Brain microvascular endothelial cell (primary cell): ENCODE data around the gene UTP3.
"Not testable (repeated sequence)": the region's sequence is repeated elsewhere in the genome, so short reads cannot be mapped to it uniquely, and the experiment has no call there.

ENCODE experiments used
- DNase-seq: peaks from one replicate; pipeline ENCODE4 v3.0.0-alpha.2; 2020
- H3K27ac ChIP-seq: fragments of 250-450 bp; sonication (Bioruptor Pico); 2 replicates; pipeline ENCODE4 v1.5.1; 2020; ENCODE audit warnings: mild to moderate bottlenecking, moderate library complexity
- H3K27me3 ChIP-seq: fragments of 250-450 bp; sonication (Bioruptor Pico); replicated peaks from 2 replicates; pipeline ENCODE4 v1.5.1; 2020; ENCODE audit warnings: mild to moderate bottlenecking
- H3K36me3 ChIP-seq: fragments of 250-450 bp; sonication (Bioruptor Pico); replicated peaks from 2 replicates; pipeline ENCODE4 v1.5.1; 2020; ENCODE audit warnings: mild to moderate bottlenecking
- H3K4me3 ChIP-seq: 2 replicates; pipeline ENCODE4 v1.5.1; 2011; ENCODE audit warnings: low read depth, mild to moderate bottlenecking, control low read depth, low read length, moderate library complexity
- CTCF ChIP-seq: IDR thresholded peaks from 2 replicates; pipeline ENCODE4 v1.5.1; 2011; ENCODE audit warnings: low read depth, mild to moderate bottlenecking, moderate library complexity, low read length, control low read depth, inconsistent platforms; ENCODE audit errors: missing control alignments
- in situ Hi-C: cut with HindIII; loops from 2 replicates; pipeline ENCODE4 v1.10.0; 2017; ENCODE audit warnings: low sequenced_read_pairs, low pct_ligation_motif_present

Gene UTP3

GRCh38 chr4:70678383-70678999 lies 9.8 kb upstream of the UTP3 start:
- DNase-seq = no peak
- no peaks in the 10 kb centered on the region for H3K36me3 ChIP-seq
- H3K27me3 ChIP-seq = no peaks in the 10 kb centered on the region
- no peak overlapping the region for H3K4me3 ChIP-seq
- no peak for TF ChIP-seq CTCF
- in situ Hi-C loops = no loop called here
- no peak overlapping the region for H3K27ac ChIP-seq

- Histone ChIP-seq H3K27ac (no peak overlapping the region), H3K36me3 (no peaks in the 10 kb centered on the region), H3K4me3 (no peak overlapping the region), H3K27me3 (no peaks in the 10 kb centered on the region)
- DNase-seq = no peak
- TF ChIP-seq CTCF = no peak
- in situ Hi-C loops = no loop called here
Observed at GRCh38 chr4:70680934-70681333, 7.4 kb upstream of the UTP3 start.

GRCh38 chr4:70681704-70682103 lies 6.6 kb upstream of the UTP3 start:
- H3K4me3 ChIP-seq = no peak overlapping the region
- no peak for DNase-seq
- no peaks in the 10 kb centered on the region for H3K36me3 ChIP-seq
- TF ChIP-seq CTCF = no peak
- in situ Hi-C loops = no loop called here
- H3K27ac ChIP-seq = no peak overlapping the region
- no peaks in the 10 kb centered on the region for H3K27me3 ChIP-seq

- DNase-seq, H3K27ac ChIP-seq, H3K27me3 ChIP-seq, in situ Hi-C loops, H3K4me3 ChIP-seq, H3K36me3 ChIP-seq: not testable (repeated sequence)
Observed at GRCh38 chr4:70682142-70682541, 6.2 kb upstream of the UTP3 start.

- Histone ChIP-seq H3K27ac (peak overlapping the region; percentile 92), H3K4me3 (peak overlapping the region; percentile 100), H3K27me3 (no peaks in the 10 kb centered on the region), H3K36me3 (no peaks in the 10 kb centered on the region)
- no peak for TF ChIP-seq CTCF
- DNase-seq = no peak
- in situ Hi-C loops = no loop called here
Observed at GRCh38 chr4:70687392-70687791, 940 bp upstream of the UTP3 start.

- Histone ChIP-seq H3K27me3 (no peaks in the 10 kb centered on the region), H3K27ac (peak overlapping the region; percentile 92), H3K36me3 (no peaks in the 10 kb centered on the region), H3K4me3 (peak overlapping the region; percentile 100)
- DNase-seq = no peak
- TF ChIP-seq CTCF = no peak
- in situ Hi-C loops = no loop called here
Observed at GRCh38 chr4:70688795-70689231, 481 bp downstream of the UTP3 start.
